Activated CD4-positive, alpha-beta T cell treated with anti-CD3 and anti-CD28 coated beads for 1 hour (primary cell): ENCODE measurements around the gene SLC41A2.

Source experiments
- DNase-seq: peaks from one replicate; pipeline ENCODE4 v3.0.0-alpha.2; 2020

SLC41A2 gene

DNA sequence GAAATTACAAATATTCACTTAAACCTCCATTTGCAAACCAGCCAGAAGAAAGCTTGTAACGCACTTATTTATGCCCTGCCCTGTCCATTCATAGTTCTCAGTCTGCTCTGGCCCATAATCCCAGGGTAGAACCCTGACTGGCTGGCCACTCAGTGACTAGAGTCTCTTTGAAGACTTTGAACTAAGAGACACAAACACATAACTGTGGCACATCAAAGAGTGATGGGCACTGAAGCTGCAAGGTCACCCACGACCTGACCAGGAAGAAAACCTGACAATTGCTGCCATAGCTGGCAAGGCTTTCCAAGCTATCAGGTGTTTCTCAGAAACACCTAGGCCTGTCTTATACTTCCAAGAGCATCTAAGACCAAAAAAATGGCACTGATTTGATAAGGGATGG lies 28.7 kb downstream of the SLC41A2 start:
- DNase-seq, result no peak

- DNase-seq, result no peak
Measured at GRCh38 chr12:104928036-104928745, 29.9 kb downstream of the SLC41A2 start.

- no peak for DNase-seq
Measured at GRCh38 chr12:104925501-104925900, 32.6 kb downstream of the SLC41A2 start.

- DNase-seq, result no peak
Measured at GRCh38 chr12:104921340-104921739, 36.8 kb downstream of the SLC41A2 start.

- no peak for DNase-seq
Measured at GRCh38 chr12:104911942-104912341, 46.1 kb downstream of the SLC41A2 start.

GRCh38 chr12:104910196-104910840 lies 47.8 kb downstream of the SLC41A2 start:
- no peak for DNase-seq

DNA sequence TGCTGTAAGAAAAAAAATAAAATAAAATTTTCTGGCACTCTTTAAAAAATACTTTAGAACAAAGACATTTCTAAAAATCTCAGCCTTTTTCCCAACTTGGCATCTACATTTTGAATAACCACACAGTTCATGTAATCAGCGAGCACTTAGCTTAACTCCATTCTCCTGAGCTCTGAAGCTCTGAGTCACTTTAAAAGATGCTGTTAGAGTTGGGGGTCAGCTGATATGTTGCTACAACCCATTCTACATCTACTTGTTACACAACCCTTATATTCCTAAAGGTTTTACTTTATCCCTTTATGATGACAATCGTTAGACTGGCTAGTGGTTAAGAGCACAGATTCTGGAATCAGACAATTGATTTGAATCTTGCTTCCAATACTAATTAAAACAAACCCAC lies 48.3 kb downstream of the SLC41A2 start:
- DNase-seq, result no peak
